K562 (cell line): Measurements from ENCODE around the gene TMEM229B. TPM values are rescaled to one million over a fixed set of nuclear protein-coding genes. Genes with fewer than 3 reads are reported as not detected.

ENCODE experiments used
- ATAC-seq: fragments of 200-7000 bp; cut with Tn5 transposase; 3 replicates; pipeline ENCODE4 v1.9.1; 2020; ENCODE audit warnings: moderate library complexity
- BruUV-seq: library from RNA; stranded (reverse); fragments of 400-500 nt; replicated peaks from 2 replicates; lab custom pipeline; 2021; lab: Mats Ljungman, UMichigan
- CTCF ChIA-PET: fragments of 300-600 bp; formaldehyde crosslinking; extraction: SDS; loops from one replicate; lab custom pipeline; 2021; ENCODE audit warnings: low intra/inter-chr PET ratio; lab: Yijun Ruan, JAX
- POLR2A ChIA-PET: fragments of 300-600, 350-650 bp; sonication (Branson Sonifier 250); formaldehyde crosslinking; extraction: SDS; loops from one replicate; lab custom pipeline; 2021; ENCODE audit warnings: antibody characterized with exemption, inconsistent platforms; lab: Yijun Ruan, JAX
- DNase-seq, 4 experiments: peaks; one replicate each; pipeline versions ENCODE4 v3.0.0 to v3.0.0-alpha.2; 2011 to 2018; ENCODE audit warnings: low spot score in 3 of 4, mixed read lengths in 3 of 4; ENCODE audit errors: extremely low read depth in 1 of 4
- FAIRE-seq: peaks from 2 replicates; lab custom pipeline; 2011; peaks lifted over from hg19 to GRCh38; lab: Jason Lieb, UNC
- H2AFZ ChIP-seq: 2 replicates; pipeline ENCODE4 v1.6.0; 2011; ENCODE audit warnings: low read depth, low read length, control low read depth, inconsistent platforms
- H3K27ac ChIP-seq: fragments of 200-600 bp; 3 replicates; pipeline ENCODE4 v1.8.0; 2011; ENCODE audit warnings: low read depth, mild to moderate bottlenecking, control low read depth, inconsistent platforms, low read length, moderate library complexity, mixed read lengths; ENCODE audit errors: extremely low read depth
- H3K27me3 ChIP-seq, 2 experiments: fragments of 300-600 bp in 1 of 2; 2 replicates in 1 of 2; 3 replicates in 1 of 2; pipeline versions ENCODE4 v1.6.0 to v1.8.0; 2011; ENCODE audit warnings: inconsistent platforms in 2 of 2, low read length in 2 of 2, mild to moderate bottlenecking in 1 of 2, mixed read lengths in 1 of 2, moderate library complexity in 1 of 2; ENCODE audit not compliant: control insufficient read depth in 2 of 2, insufficient read depth in 2 of 2
- H3K36me3 ChIP-seq: fragments of 300-600 bp; 3 replicates; pipeline ENCODE4 v1.8.0; 2011; ENCODE audit warnings: mild to moderate bottlenecking, low read length, inconsistent platforms; ENCODE audit not compliant: control insufficient read depth, insufficient read depth
- H3K4me1 ChIP-seq, 2 experiments: fragments of 200-600 bp in 1 of 2; replicated peaks in 1 of 2; 2 replicates in 1 of 2; 3 replicates in 1 of 2; pipeline versions ENCODE4 v1.5.1 to v1.8.0; 2011; ENCODE audit warnings: inconsistent platforms in 2 of 2, low read length in 2 of 2, mild to moderate bottlenecking in 1 of 2, mixed read lengths in 1 of 2, moderate library complexity in 1 of 2; ENCODE audit not compliant: control insufficient read depth in 2 of 2, insufficient read depth in 2 of 2
- H3K4me2 ChIP-seq: 2 replicates; pipeline ENCODE4 v1.6.1; 2011; ENCODE audit warnings: low read length, control low read depth, inconsistent platforms, mixed read lengths; ENCODE audit not compliant: insufficient read depth
- H3K4me3 ChIP-seq: fragments of 200-600 bp; sonication (generic), shearing (Covaris generic); 2 replicates; pipeline ENCODE4 v1.5.1; 2016; ENCODE audit warnings: control low read depth, inconsistent platforms
- H3K79me2 ChIP-seq: fragments of 200-600 bp; 3 replicates; pipeline ENCODE4 v1.8.0; 2011; ENCODE audit warnings: low read length, inconsistent platforms; ENCODE audit not compliant: control insufficient read depth, insufficient read depth
- H3K9ac ChIP-seq, 2 experiments: 2 replicates each; pipeline versions ENCODE4 v1.6.0 to v1.6.1; 2011; ENCODE audit warnings: low read depth in 2 of 2, low read length in 2 of 2, control low read depth in 1 of 2, inconsistent platforms in 1 of 2, mild to moderate bottlenecking in 1 of 2, mixed read lengths in 1 of 2; ENCODE audit not compliant: insufficient read depth in 1 of 2
- H3K9me1 ChIP-seq: one replicate; pipeline ENCODE4 v1.6.0; 2011; ENCODE audit warnings: inconsistent platforms, mild to moderate bottlenecking, low read length, moderate library complexity; ENCODE audit not compliant: control insufficient read depth, insufficient read depth
- H3K9me3 ChIP-seq: replicated peaks from 2 replicates; pipeline ENCODE4 v1.5.1; 2011; ENCODE audit warnings: low read depth, low read length, inconsistent platforms; ENCODE audit not compliant: control insufficient read depth, insufficient read depth
- H4K20me1 ChIP-seq: replicated peaks from 2 replicates; pipeline ENCODE4 v1.6.1; 2011; ENCODE audit warnings: low read length, inconsistent platforms, mixed read lengths; ENCODE audit not compliant: control insufficient read depth, insufficient read depth
- NFIC ChIP-seq: fragments of 450-650 bp; IDR thresholded peaks from 2 replicates; pipeline ENCODE4 v1.6.1; 2017; ENCODE audit warnings: mild to moderate bottlenecking, inconsistent platforms
- NFIX ChIP-seq: fragments of 250-450 bp; sonication (Bioruptor Pico); IDR thresholded peaks from 2 replicates; pipeline ENCODE4 v1.4.0; 2020; ENCODE audit warnings: low read depth, mild to moderate bottlenecking, moderate library complexity
- ZZZ3 ChIP-seq: fragments of 450-650 bp; IDR thresholded peaks from 2 replicates; pipeline ENCODE4 v1.6.1; 2016; ENCODE audit warnings: antibody characterized with exemption, mild to moderate bottlenecking, moderate library complexity
- WGBS: fragments of 100-300 bp; shearing (Covaris generic); methylation state at CpG from one replicate; pipeline ENCODE4 v1.1.6; 2016; ENCODE audit warnings: low coverage, mixed read lengths; ENCODE audit not compliant: insufficient coverage; ENCODE audit errors: missing lambda C conversion rate; 5-methylcytosine and 5-hydroxymethylcytosine counted together
- in situ Hi-C: fragments of 300-500 bp; cut with MboI; formaldehyde crosslinking; loops from 4 replicates; pipeline ENCODE4 v1.15.0; 2018; ENCODE audit warnings: inconsistent platforms, mixed read lengths
- intact Hi-C: fragments of 100-400 bp; cut with micrococcal nuclease; formaldehyde crosslinking; loops from 2 replicates; pipeline ENCODE4 v1.14.2; 2022
- polyA plus RNA-seq, 8 experiments: library from polyadenylated mRNA; depleted of rRNA in 4 of 8; stranded (reverse) in 5 of 8; unstranded in 3 of 8; fragments of >200 nt; fragmentation: Nextera tagmentation in 2 of 8; fragmentation: Illumina TruSeq in 1 of 8; extraction: Ambion mirVana in 2 of 8; extraction: Trizol in 1 of 8; gene quantifications; 2 replicates each; pipeline versions ENCODE4 v1.2.1 to v1.2.3, GENCODE V29; 2011 to 2014; ENCODE audit warnings: inconsistent platforms in 1 of 8, missing spikeins in 1 of 8
- total RNA-seq, 7 experiments: library from RNA; depleted of rRNA in 6 of 7; stranded (reverse); fragments of >200 nt in 6 of 7; fragmentation: Illumina TruSeq in 2 of 7; extraction: Trizol in 2 of 7; gene quantifications; 2 replicates each; pipeline versions ENCODE4 v1.2.1 to v1.2.3, GENCODE V29; 2011 to 2021; ENCODE audit warnings: low replicate concordance in 1 of 7
- TF ChIP-seq, protein P1 (sequence below): sonication (generic); formaldehyde crosslinking; IDR thresholded peaks from 2 replicates; pipeline ENCODE4 v1.4.0; 2020; ENCODE audit warnings: mild to moderate bottlenecking, missing genetic modification reagents
- TF ChIP-seq, protein P2 (sequence below), 2 experiments: fragments of 450-650 bp; formaldehyde crosslinking in 1 of 2; IDR thresholded peaks; 2 replicates each; pipeline versions ENCODE4 v1.4.0 to v1.6.1; 2014 to 2020; ENCODE audit warnings: mild to moderate bottlenecking in 2 of 2, borderline replicate concordance in 1 of 2, low read depth in 1 of 2

TMEM229B gene
- total and polyA plus RNA-seq, 9 of the 15 experiments (the other 6 are each of a cell fraction or from before 2014, with no cell fraction given), result not detected

DNA sequence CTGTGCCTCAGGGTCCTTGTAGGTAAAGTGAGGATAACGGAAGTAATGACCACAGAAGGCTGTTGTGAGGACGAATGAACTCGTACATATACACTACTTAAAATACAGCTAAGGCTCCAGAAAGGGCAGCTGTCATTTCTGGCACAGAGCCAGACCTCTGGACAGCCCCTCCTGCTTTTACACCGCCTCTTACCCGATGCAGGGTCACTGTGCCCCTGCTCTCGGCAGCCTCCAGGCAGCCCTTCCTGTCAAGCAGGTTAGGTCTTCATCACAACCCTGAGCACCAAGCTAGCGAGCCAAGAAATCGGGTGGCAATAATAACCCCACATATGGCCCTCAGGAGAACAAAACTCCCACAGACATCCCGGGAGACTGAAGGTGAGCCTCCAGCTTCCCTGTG is 8.5 kb downstream of the TMEM229B start:
- Histone ChIP-seq H3K4me3 (no peak overlapping the region), H3K27me3 (peaks cover 5 to 28% of the 10 kb centered on the region in 2 experiments; a peak in 3 of 5 replicates), H2AFZ (no peak overlapping the region), H3K9me3 (no peaks in the 10 kb centered on the region), H3K79me2 (no peaks in the 10 kb centered on the region), H4K20me1 (no peaks in the 10 kb centered on the region), H3K4me2 (no peak overlapping the region), H3K9ac (no peak overlapping the region), H3K27ac (no peak overlapping the region), H3K36me3 (no peaks in the 10 kb centered on the region), H3K9me1 (no peaks in the 10 kb centered on the region), H3K4me1 (peaks cover 0 to 4% of the 10 kb centered on the region in 2 experiments; a peak in 1 of 5 replicates)
- BruUV-seq, result no TSS peak
- intact Hi-C loops, result no loop called here
- DNase-seq (peak; percentile 5 to 27 (median 22)), FAIRE-seq (no peak), ATAC-seq (peak; percentile 31; the same call in 1 of the 3 replicates)
- TF ChIP-seq ZZZ3 (no peak), NFIX (CRISPR knock-in tag) (peak; percentile 78), NFIC (peak; percentile 96)
- TF ChIP-seq, protein P1, sequence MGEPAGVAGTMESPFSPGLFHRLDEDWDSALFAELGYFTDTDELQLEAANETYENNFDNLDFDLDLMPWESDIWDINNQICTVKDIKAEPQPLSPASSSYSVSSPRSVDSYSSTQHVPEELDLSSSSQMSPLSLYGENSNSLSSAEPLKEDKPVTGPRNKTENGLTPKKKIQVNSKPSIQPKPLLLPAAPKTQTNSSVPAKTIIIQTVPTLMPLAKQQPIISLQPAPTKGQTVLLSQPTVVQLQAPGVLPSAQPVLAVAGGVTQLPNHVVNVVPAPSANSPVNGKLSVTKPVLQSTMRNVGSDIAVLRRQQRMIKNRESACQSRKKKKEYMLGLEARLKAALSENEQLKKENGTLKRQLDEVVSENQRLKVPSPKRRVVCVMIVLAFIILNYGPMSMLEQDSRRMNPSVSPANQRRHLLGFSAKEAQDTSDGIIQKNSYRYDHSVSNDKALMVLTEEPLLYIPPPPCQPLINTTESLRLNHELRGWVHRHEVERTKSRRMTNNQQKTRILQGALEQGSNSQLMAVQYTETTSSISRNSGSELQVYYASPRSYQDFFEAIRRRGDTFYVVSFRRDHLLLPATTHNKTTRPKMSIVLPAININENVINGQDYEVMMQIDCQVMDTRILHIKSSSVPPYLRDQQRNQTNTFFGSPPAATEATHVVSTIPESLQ, result no peak
- TF ChIP-seq, protein P2, sequence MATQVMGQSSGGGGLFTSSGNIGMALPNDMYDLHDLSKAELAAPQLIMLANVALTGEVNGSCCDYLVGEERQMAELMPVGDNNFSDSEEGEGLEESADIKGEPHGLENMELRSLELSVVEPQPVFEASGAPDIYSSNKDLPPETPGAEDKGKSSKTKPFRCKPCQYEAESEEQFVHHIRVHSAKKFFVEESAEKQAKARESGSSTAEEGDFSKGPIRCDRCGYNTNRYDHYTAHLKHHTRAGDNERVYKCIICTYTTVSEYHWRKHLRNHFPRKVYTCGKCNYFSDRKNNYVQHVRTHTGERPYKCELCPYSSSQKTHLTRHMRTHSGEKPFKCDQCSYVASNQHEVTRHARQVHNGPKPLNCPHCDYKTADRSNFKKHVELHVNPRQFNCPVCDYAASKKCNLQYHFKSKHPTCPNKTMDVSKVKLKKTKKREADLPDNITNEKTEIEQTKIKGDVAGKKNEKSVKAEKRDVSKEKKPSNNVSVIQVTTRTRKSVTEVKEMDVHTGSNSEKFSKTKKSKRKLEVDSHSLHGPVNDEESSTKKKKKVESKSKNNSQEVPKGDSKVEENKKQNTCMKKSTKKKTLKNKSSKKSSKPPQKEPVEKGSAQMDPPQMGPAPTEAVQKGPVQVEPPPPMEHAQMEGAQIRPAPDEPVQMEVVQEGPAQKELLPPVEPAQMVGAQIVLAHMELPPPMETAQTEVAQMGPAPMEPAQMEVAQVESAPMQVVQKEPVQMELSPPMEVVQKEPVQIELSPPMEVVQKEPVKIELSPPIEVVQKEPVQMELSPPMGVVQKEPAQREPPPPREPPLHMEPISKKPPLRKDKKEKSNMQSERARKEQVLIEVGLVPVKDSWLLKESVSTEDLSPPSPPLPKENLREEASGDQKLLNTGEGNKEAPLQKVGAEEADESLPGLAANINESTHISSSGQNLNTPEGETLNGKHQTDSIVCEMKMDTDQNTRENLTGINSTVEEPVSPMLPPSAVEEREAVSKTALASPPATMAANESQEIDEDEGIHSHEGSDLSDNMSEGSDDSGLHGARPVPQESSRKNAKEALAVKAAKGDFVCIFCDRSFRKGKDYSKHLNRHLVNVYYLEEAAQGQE (IDR thresholded peaks at IDR 0.05; ENCODE audit: borderline replicate concordance), result no peak
- TF ChIP-seq, protein P2 (CRISPR knock-in tag; IDR thresholded peaks at IDR 0.05; ENCODE audit: low read depth), result no peak
- in situ Hi-C loops, result no loop called here
- ChIA-PET CTCF (no interaction called here), POLR2A (no interaction called here)
- WGBS, result 3% methylated on average over 9 of the region's 9 CpGs
